ENCODE measurements around the gene C10orf62.

Gene C10orf62

DNA sequence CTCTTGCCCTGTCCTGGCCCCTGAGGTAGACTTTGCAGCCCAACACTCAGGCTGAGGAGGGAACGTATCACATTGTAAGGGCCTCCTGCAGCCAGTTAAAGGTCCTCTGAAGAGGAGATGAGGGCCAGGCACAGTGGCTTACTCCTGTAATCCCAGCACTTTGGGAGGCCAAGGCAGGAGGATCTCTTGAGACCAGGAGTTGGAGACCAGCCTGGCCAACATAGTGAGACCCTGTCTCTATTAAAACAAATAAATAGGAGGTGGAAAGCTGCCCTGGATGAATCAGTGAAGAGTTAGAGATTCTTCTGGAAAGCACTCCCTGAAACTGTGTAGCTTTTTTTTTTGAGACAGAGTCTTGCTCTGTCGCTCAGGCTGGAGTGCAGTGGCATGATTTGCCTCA, 2.3 kb upstream of the C10orf62 start:
- no peak for DNase-seq

DNA sequence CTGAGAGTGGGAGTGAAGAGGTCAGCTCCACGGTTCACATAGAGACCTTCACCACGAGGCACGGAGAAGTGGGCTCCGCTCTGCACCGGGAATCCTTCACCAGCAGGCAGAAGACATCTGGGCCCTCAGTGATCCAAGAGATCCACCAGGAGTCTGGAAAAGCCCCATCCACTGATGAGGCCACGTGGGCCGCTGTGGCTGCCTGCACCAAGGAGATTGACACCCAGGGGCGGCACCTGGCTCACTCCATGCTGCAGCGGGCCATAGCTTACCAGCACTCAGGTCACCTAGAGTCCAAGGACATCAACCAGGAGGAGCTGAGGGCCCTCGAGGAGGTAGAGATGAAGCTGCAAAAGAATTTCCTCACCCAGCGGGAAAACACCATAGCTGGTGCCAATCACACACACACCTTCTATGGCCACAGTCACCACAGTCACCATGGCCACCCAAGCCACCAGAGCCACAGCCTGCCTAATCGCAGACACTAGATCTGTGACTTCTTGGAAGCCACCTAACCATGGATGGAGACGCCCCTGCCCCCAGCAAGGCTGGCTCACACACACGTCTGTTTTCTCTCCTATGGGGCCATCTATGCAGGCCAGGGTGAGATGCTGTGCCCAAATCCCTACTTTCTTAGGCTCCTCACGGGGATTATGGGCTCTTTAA, 694 bp downstream of the C10orf62 start:
- no peak for DNase-seq

DNA sequence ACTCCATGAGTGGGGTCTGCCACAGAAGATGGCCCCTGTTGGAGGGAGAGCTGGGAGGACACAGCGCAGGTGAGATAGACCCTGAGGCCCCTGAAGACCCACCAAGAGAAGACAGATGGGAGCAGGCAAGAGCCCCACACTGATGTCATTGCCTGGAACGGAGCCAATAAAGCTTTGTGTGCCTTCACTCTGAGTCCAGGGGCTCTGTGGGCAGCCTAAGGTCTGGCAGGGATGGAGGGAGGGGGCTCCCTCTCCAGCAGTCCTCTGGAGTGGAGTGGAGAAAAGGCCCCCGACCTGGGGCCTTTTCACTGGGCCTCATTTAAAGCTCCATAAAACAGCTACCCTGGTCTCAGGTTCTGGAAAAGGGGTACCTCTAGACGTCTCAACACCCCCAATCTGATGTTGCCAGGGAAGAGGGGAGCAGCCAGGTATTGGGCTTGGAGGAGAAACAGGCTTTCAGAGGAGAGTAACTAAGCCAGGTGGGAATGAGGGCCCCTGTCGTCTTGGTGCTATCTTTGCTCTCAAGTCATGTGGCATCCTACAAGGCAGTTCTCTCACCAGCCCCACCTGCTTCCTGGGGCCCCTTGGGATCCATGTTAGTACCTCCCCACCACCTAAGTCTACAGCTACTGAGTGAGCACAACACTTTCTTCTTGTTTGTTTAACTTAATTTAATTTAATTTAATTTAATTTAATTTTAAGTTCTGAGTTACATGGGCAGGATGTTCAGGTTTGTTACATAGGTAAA, 1.4 kb downstream of the C10orf62 start:
- no peak for DNase-seq

DNA sequence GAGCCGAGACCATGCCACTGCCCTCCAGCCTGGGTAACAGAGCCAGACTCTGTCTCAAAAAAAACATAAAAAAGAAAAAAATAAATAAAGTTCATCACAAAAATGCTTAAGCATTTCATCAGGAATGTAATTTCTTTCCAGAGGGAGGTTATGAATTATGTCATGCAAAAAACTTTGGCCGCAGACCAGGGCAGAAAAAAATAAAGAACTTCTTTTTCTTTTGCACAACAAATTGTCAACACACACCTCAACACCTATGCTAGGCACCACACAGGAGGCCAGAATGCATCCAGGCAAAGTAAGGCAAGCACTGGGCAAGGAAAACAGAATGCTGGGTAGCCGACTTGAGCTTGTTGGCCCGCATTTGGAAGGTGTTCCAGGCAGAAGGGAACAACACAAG, 3.9 kb downstream of the C10orf62 start:
- no peak for DNase-seq

DNA sequence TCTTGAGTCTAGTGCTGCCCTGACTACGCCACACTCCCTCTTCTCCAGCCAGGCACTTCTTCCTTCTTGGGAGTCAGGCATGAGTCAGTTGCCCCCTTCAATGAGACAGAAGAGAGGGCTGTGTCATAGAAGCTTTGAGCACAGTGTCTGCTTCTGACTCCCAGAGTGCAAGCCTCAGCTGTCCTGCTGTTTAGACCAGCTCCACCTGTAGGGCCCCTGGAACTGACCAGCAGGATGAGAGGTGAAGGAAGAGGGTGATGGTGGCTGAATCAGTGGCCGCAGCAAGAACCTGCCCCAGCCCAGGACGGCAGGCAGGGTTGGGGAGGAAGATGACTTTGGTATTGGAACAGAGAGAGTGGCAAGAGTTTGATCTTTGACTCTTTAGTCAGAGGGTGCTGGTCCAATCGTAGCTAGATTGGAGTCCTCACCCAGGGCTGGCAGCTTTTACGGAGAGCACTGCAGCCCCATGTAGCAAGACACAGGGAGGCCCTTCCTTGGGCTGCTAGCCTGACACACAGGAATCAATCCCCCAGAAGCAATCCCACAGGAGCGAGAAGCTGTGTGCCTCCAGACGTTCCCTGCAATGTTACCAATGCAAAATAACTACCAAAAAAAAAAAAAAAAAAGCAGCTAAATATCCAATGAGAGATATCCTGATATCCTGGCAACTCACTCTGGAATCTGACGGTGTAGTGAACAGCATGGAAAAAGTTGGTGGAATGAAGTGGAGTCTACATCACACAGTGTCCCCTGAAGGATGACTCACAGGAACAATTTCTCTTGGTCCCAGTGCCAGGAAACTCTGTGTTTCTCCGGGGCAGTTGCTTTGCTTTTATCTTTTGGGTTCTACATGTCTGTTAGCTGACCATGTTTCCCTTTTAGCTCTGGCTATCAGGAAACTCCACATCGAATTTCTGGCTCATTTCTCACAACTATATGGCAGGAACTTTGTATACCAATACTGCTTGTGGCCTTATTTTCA, 6.9 kb downstream of the C10orf62 start:
- no peak for DNase-seq

DNA sequence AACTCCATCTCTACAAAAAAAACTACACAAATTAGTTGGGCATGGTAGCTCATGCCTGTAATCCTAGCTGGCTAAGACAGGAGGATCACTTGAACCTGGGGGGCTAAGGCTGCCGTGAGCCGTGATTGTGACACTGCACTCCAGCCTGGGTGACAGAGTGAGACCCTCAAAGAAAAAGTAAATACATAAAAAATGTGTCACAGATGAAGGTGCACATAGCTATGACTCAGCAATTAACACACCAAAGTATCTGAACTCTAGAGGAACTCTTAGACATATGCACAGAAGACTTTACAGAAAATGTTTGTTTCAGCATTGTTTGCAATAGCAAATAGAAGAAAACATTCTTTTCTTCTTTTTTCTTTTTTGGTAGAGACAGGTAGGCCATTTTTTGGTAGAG, 8.3 kb downstream of the C10orf62 start:
- no peak for DNase-seq

DNA sequence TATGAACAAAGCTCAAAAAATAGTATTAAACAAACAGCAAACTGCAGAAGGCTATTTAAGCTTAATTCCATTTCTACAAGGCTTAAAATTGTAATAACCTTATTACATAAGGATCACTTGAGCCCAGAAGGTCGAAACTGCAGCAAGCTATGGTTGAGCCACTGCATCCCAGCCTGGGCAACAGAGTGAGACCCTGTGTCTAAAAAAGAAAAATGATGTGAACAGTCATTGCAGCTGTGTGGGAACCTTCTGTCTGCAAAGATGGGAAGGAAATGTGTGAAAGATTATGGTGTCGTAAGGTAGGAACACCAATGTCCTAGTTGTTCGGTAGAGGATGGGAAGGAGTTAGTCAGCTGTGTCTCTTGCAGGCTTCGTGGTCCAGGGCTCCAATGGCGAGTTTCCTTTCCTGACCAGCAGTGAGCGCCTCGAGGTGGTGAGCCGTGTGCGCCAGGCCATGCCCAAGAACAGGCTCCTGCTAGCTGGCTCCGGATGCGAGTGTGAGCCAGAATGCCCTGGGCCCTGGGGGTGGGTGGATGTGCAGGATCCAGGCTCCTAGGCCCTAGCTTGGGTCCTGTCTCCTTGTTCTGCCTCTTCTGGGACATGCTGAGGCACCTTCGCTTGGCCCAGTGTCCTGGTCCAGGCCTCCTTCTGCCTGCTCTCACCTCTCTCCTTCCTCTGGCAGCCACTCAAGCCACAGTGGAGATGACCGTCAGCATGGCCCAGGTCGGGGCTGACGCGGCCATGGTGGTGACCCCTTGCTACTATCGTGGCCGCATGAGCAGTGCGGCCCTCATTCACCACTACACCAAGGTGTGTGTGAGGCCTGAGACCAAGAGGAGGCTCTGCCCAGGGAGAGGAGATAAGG, 9.1 kb downstream of the C10orf62 start:
- no peak for DNase-seq

DNA sequence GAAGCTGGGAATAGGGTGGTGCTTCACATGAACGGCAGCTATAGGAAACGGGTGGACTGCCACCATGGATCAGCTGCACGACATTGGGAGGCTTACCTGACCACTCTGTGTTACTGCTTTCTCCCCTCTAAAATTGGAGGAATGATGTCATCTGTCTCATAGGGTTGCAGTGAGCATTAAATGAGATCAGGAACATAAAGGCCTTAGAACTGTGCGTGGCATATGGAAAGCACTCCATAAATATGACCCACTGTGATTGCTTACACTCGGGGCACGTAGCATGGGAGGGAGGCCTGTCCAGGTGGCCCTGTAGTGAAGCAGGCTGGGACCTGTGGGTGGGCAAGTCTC, 9.7 kb downstream of the C10orf62 start:
- no peak for DNase-seq

DNA sequence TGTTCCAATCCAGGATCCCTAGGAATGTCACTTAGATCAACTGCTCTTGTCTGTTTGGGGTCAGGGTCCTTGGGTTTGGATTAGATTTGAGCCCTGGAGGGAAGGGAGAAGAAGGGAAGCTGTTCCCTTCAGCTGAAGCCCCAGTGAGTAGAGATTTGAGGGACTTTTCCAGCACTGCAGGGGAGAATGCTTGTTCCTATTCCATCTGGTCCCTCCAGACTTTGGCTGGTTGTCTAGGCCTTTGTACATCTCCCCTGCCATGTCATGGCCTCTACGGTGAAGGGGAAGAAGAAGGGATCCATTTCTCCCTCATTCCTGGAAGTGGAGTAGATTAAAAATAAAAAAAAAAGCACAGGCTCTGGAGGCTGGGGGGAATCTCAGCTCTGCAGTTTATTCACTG, 11.1 kb downstream of the C10orf62 start:
- no peak for DNase-seq

DNA sequence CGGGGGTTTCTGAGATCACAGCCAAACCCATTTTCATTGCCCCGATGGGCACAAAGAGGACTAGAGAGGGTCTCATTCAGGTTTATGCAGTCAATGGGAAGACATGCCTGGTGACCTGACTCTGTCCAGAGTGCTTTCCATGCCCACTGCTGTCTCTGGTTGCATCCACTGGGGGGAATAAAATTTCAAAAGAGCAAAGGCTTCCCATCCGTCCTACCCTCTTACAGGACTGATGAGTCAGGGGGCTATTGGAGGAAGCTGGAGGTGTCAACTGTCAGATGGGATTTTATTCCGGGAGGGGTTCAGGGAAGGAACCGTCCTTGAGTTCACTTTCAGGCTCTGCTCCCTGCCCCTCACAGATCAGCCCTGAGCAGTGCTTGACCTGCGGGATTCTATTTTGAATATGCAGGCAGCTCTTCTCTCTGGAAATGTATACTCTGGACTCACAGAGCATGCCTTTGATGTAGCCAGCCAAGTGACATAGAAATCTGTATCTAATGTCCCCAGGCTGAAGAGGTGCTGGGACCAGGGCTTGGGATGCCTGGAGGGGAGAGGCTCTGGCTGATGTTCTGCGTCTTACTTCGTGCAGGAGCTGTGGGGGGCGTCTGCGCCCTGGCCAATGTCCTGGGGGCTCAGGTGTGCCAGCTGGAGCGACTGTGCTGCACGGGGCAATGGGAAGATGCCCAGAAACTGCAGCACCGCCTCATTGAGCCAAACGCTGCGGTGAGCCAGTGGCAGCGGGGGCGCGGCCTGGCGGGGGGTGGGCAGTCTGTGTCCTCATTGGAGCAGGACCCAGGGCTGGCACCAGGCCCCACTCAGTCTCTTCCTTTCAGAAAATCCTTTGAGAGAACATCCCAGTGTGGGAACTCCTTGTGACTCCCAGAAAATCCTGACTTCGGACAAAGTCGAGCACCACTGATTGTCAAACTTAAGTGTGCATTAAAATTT, 12.0 kb downstream of the C10orf62 start:
- no peak for DNase-seq

DNA sequence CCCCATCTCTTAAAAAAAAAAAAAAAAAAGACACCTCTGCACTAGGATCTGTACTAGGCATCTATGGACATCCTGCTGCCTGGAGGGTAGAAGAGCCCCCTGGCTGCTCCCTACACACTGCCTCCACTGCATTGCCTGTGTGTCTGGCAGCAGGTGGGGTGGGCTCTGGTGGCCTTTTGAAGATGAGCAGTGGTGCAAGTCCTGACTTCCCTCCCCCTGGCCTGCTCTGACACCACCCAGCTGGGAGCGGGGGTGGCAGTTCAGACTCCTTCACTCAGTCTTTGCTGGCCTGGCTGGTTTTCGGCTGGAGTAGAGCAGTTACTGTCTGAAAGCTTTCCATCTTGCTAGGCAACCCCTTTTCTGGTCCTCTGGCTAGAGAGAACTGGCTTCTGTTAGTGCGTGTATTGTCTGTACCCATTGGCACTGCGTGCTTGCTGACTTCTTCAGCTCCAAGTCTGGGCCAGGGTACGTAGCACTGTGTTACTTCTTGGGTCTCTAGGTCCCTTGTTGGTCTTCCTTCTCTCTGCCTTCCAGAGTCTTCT, 17.6 kb downstream of the C10orf62 start:
- no peak for DNase-seq

DNA sequence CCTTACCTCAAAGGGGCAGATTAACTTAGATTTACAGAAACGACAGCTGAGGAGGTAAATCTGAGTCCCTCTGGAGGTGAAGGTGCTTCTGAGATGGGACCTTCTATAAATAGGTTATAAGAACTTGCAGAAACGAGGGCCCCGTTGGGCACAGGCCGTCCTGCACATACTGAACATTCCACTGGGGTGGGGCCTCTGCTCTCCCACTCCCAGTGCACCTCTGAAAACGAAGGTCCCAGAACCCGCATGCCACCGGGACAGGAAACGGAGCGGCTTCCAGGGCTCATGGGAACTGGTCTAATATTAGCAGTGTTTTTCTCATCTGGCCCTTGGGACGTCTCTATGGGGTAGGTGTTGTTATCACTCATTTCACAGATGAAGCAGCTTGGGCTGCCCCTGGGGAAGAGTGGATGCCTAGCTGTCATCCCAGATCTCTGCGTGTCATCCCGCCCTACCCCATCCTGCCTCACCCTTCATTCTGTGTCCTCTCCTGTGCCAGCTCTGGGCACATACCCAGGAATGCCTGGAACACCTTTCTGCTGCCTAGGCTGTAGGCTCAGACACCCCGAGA, 19.6 kb downstream of the C10orf62 start:
- DNase-seq = no peak

DNA sequence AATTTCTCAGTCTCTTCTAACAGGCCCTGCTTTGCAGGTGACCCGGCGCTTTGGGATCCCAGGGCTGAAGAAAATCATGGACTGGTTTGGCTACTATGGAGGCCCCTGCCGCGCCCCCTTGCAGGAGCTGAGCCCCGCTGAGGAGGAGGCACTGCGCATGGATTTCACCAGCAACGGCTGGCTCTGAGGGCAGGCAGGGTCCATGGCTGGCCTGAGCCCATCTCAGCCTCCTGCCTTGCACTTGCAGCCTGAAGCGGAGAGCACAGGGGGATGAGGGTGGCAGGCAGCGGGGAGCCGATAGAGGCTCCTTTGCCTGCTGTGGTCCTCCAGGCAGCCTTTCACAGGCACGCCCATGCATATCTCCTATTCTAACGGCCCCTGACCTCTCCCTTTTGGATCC, 22.0 kb downstream of the C10orf62 start:
- no peak for DNase-seq

DNA sequence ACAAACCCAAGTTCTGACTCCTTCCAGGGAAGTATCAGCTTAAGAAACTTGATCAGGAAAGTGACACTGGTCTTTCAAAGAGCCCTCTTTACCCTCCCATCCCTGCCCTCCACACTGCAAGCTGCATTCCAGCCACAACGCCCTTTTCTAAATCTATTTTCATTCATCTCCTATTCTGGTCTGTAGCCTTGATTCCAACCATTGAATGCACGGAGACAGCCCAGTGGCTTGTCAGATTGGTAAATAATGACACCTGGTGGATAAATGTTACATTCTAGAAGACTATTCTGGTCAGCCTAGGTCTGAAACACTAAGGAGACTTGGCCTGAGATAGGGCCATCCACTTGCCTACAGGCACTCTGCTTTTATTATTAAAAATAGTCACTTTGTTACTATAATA, 22.9 kb downstream of the C10orf62 start:
- no peak for DNase-seq

DNA sequence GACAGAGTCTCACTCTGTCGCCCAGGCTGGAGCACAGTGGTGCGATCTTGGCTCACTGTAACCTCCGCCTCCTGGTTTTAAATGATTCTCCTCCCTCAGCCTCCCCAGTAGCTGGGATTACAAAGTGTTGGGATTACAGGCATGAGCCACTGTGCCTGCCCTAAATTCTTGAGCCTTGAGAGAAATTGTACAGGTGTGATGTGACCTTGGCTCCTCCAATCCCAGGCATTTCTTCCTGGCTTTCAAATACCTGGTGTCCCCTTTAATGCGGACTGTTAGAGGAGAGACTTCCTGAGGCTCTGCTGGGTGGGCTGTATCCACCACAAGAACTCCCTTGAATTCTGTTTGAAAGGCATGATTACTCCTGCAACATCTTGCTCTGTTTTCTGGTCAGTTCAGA, 28.8 kb downstream of the C10orf62 start:
- DNase-seq = no peak

DNA sequence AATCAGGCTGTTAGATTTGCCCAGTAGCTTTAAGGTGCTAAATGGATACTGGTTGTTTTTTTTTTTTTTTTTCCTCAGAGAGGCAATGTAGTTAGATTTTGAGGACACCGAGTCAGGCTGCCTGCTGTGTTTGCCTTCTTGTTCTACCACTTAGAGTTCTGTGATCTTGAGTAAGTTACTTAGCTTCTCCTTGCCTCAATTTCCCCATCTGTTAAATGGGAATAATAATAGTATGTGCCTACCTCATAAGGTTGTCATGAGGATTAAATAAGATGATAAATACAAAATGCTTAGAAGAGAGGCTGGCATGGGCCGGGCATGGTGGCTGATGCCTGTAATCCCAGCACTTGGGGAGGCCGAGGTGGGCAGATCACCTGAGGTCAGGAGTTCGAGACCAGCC, 29.2 kb downstream of the C10orf62 start:
- DNase-seq = no peak

DNA sequence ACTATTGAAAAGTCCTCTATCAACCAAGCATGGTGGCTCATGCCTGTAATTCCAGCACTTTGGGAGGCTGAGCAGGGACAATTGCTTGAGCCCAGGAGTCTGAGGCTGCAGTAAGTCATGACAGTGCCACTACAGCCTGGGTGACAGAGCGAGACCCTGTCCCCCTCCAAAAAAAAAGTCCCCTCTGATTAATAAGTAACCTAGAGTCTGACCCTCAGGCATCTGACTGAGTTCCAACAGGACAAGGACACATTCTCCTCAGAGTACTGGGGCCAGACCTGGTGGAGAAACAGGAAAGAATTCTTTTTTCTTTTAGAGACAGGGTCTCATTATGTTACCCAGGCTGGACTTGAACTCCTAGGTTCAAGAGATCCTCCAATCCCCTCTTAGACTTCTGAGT, 33.8 kb downstream of the C10orf62 start:
- no peak for DNase-seq

DNA sequence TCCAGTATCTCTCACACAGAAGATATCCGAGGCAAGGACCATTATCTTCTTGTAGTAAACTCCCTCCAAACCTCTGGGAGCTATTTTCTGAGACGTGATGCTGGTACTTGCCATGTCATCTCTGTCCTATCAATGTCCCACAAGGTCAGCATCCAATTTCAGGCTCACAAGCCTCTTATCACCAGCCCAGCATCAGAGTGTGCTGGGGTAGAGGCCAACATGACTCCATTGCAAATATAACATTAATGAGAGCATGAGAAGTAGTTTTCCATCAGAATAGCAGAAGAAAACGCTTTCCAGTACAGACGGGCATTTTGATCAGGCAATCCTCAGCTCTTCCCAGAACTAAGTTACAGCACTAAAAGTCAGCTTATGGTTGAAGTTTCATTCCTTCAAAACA, 38.2 kb downstream of the C10orf62 start:
- no peak for DNase-seq

DNA sequence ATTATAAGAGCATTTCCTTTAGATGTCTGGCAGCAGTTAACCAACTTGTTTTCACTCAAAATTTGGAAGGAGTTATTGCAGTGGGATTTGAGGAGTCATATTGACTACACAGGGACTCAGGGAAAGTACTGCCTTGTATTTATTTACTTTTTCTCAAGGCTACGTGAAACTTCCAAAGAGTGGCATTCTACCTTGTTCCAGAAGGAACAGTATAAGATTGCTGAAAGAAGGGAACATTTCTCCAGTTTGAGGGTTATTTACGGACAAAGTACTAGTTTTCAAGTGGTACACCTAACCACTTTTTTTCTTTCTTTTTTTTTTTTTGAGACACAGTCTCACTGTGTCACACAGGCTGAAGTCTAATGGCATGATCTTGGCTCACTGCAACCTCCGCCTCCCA, 38.7 kb downstream of the C10orf62 start:
- DNase-seq = no peak

DNA sequence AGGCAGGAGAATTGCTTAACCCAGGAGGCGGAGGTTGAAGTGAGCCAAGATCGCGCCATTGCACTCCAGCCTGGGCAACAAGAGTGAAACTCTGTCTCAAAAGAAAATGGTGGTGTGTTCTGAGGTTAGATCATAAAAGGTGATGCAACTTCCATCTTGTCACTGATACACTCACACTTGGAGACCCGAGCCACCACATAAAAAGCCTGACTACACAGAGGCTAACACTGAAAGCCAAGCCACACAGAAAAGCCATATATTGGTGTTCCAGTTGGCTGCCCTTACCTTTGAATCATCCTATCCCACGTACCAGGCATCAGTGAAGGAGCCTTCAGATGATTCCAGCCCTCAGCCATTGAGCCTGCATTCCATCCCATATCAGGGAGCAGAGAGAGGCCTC, 39.8 kb downstream of the C10orf62 start:
- no peak for DNase-seq

DNA sequence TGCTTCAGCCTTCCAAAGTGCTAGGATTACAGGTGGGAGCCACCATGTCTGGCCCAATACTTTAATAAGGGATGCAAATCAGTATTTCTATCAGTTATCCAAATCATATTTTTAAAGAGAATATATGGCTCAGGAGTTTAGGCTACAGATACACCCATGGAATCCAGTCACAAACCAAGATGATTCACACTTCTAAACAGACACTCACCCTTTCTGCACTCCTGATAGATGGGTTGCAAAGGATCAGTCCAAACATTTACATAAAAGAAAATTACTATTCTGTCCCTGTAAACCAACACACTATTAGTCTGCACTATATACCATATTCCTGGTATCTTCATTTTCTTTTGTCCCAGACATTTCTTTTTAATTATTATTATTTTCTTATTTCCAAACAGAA, 41.6 kb downstream of the C10orf62 start:
- no peak for DNase-seq
